Kidney capillary endothelial cell (primary cell): ENCODE measurements around the gene GK2.

Experiments used
- DNase-seq: peaks from one replicate; pipeline ENCODE4 v3.0.0-alpha.2; 2018; ENCODE audit warnings: low spot score

GK2 gene

DNA sequence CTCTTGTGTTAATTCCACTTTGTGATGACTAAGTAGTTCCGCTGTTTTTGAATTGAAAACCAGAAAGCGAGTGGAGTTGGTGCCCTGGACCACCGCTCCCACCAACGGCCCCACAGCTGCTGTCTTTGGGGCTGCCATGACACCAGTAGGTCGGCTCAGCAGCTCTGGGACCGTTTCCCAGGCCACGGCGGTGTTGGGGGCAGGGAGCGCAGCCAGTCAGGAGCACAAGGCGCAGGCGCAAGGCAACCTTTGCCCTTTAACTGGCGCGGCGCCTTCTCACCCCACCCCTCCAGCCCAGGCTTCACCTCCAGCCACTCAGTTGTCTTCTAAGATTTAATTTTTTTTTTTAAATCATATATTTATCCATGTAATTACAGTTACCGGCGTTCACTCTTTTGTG is at the start of gene GK2:
TSS of gene GK2 (minus strand) at position 166 of the 400 bp plus-strand sequence. CDS start at position 138, 28 bp downstream.
- DNase-seq = no peak

DNA sequence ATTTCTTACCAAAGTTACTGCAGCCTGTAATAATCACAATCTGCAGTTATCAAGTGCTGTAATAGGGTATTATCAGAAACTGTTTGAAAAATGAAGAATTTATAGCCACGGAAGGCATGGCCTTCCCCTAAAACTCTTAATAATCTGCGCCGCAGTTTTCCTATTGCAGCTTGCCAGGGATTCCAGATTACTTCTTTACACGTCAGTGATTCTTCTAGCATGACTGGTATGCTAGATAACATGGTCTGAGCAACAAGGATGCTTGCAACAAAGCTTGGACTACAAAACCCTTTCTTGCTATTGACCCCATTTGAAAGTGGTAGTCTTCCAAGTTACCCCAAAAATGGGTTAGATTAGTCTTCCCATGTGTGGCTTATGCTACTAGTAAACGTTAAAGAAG is 47.2 kb upstream of the GK2 start:
- DNase-seq = no peak

DNA sequence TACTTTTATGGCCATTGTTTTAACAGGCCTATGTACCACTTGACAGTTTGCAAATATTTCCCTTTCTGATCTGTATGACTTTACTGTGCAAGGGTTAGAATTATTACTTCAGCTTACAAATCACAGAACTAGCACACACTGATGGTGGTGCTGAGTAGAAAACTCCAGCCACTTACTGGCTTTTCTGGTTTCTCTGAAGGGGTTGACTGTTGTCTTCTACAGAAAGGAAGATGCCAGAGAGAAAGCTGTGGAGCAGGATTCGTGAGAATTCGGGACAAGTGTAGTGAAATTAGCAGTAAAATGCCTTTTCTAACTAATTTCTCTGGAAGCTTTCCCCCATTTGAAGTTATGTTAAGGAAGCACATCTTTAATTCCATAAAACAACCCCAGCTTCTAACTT is 46.6 kb upstream of the GK2 start:
- no peak for DNase-seq

DNA sequence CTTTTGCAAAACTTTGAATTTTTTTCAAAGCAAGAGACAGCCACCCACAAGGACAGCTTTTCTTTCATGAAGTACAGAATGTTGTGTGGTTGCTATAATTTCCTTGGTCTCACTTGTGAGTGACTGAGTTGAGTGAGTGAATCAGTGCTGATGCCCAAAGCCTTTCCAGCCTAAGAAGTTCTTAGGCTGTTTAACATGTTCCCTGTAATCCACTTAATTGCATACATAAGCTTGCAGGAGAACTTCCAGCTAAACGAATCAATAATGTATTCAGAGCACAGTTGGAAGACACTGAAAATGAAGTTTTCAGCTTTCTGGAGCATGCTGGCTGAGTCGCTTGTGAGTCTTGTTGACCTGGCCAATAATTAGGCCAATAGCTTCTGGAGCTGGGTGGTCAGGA is 42.0 kb upstream of the GK2 start:
- no peak for DNase-seq

DNA sequence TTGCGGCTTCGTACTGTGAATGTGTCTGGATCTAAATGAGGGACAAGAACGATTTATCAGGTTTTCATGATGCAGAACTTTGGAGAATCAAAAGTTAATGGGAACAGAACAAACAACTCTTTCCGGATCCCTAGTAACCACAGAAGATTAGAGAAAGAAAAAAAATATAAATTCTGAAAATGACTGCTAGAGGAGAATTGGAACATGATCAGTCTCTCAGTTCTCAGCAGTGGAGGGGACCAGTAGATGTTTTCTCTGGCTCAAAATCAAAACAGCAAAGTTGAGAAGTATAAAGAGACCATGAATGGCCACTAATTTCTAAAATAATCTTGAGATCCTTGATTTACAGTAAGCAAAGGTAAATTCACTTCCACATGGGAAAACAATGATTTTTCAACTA is 38.1 kb upstream of the GK2 start:
- DNase-seq = no peak

DNA sequence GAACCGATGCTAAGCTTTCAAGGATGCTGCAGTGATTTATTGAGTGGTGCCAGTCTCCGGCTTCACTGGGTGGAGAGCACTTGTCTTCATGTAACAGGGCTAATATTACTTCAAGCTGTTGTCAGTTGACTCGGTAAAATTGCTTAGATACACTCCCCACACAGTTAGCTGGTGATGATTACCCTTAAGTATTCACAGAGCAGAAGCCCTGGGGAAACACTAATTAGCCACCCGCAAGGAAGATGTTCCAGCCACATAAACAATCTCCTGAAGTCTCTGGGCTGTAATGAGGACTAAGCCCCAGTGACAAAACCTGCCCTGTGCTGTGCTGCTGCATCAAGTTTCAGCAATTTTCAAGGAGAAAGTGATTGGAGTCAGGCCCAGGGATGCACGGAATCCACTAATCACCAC is 37.3 kb upstream of the GK2 start:
- no peak for DNase-seq

DNA sequence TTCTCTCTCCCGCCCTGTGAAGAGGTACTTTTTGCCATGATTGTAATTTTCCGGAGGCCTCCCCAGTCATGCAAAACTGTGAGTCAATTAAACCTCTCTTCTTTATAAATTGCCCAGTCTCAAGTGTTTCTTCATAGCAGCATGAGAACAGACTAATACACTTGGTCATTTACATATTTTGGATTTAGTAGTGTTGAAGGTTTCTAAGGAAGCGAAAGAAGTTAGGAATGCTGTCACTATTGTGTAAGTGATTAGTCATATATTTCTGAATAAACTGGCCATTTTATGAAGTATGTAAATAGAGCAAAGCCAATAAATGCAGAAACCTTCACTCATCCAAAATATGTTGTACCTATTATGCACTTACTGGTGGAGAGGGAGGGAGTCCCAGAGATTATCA is 34.4 kb upstream of the GK2 start:
- DNase-seq = no peak

DNA sequence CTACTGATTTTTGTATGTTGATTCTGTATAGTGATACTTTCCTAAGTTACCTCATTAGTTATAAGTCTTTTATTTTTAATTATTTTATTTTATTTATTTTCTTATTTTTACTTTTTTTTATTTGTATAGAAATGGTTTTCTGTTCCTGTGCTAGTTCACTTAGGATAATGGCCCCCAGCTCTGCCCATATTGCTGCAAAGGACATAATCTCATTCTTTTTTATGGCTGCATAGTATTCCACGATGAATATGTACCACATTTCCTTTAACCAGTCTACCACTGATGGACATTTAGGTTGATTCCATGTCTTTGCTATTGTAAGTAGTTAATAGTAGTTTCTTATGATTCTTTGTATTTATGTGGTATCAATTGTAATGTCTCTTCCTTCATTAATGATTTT is 31.5 kb upstream of the GK2 start:
- DNase-seq = no peak

DNA sequence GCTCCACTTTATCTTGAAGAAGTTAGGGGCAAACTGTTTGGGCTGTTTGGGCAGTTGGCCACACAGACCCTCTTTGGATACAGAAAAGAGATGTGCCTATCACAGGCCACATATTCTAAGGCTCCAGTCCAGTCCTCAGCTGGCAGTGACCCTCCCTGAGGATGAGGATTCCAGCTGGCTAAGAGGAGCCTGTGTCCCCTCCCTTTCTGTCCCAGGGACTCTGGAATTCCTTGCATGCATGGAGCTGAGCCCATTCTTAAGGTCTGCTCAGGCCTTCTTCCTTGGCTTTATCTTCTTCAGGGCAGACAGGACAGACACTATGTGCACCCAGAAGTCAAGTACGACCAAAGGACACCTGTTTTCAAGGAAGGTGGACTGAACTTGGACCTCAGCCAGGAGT is 23.8 kb upstream of the GK2 start:
- no peak for DNase-seq

DNA sequence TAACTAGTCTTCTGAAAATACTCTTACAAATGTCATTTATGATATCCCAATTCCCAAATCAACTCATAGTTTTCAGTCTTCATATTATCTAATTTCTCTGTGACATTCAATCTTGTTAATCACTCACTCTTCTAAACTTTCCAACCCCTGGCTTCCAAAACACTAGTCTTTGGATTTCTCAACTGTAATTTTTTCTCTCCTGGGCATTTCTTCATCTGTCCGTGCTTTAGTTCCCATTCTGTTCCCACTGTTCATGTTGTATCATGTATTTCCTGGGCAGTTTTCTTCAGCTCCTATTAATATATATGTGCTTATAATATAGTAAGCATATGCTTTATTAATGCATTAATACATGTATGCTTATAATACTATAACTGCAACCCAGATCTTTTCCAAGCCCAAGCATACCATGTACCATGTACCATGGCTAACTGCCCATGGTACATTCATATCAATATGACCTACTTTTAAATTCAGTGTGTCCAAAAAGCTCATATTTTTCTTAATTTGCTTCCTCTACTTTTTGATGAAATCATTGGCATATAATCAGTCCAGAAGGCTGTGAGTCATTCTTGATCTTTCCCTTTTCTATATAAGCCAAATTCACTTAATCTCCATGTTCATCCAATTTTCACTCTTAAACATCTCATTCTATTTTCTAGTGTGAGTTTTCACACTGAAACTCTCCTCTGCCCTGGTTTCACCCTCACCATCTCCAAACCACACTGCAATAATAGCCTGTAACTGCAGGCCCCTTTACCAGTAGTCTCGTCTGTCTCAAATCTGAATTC is 21.3 kb upstream of the GK2 start:
- DNase-seq = no peak

DNA sequence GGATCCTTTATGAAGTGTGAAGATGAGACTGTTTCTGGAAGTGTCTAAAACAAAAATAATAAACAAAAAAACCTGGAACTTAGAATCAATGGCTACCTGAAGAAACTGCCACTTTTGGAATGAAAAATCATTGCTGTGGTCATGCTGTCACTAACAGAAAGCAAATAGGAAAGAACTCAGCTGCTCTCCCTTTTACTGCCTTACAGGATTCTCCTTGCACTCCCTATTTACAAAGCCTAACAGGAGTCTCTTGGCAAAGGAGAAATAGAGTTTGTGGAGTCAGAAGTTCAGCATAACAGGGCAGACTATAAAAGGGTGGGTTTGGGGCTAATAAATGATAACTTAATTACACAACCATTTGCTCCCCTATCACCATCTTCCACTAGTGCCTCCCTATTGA is 19.0 kb upstream of the GK2 start:
- no peak for DNase-seq

DNA sequence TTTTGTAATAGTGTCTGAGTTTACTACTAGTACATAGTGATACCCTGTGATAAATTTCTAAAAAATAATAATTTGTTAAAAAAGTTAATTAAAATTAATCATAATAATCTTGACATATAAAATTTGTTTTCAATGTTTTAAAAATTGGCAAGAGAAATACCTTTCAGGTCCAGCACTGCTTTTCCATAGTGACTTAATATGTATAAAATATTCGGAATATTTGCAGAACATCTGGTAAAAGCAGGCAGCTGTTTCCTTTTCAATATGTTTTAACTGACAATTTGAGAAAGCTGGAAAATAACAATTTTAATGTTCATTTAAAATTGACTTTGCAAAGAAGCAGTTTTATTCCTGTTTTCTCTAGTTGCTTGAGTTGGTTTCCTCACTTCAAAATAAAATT is 17.6 kb upstream of the GK2 start:
- no peak for DNase-seq

DNA sequence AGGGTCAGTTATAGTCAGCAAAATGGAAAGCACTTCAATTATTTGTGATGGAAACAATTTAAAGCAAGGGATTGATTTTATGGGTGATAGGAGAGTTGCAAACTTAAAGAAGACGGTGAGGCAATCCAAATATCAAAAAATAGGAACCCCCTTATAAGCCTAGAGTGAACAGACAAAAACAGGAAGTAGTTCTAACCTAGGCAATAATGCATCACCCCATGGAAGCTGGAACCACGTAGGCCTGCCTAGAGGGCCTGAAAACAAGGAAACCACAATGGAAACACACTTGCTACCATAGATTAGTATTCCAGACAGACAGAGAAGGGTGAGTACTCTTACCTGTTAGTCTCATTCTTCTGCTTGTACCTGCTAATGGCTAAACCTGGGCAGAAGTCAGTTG is 13.5 kb upstream of the GK2 start:
- no peak for DNase-seq

DNA sequence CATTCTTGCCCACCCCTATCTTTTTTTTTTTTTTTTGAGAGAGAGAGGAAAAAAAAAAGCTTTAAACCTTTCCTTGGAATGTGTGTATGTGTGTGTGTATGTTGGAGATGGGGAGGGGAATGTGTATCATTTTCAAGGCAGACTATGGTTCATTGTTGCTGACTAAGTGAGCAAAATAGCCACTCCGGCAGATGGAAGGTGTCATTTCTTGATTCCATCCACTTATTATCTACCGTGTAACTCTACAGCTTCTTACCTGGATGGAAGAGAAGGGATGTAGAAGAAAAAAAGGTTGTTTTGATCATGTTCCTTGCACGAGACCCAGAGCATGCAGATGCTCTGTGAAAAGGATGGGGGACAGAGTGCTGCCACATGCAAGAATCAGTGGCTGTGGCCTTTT is 5.9 kb upstream of the GK2 start:
- no peak for DNase-seq

DNA sequence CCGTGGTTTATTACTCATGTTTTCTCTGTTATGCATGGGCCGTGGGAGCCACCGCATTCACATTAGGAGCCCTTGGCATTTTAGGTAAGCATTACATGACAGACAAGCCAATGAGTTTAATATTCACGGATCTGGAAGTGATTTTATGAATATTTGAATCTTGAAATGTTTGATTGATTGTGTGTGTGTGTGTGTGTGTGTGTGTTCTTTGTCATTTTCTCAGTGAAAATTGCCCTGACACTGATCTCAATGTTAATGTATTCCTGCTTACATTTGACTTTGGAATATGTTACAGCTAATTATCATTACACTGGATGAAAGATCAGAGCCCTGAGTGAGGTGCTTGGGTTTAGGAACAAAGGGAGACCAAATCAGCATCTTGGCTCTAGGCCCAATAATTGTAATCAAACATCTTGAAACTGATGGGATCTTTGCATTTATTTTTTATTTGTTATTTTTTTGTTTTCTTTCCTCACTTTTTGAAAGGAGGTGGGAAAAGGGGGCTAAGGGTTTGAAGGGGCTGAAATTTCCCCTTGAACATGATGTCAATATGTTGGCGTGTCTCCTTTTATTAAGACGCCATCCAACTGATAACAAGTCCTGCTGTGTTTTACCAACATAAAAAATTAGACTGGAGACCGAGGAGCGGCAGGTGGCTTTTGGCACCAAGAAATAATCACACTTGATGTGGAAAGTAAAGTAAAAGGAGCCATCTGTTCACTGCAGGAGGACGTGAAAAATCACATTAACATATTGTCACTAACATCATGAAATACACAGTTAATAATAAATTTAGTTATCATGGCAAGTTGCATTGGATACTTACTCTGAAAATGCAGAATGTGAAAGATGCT is 5.2 kb upstream of the GK2 start:
- DNase-seq = no peak

DNA sequence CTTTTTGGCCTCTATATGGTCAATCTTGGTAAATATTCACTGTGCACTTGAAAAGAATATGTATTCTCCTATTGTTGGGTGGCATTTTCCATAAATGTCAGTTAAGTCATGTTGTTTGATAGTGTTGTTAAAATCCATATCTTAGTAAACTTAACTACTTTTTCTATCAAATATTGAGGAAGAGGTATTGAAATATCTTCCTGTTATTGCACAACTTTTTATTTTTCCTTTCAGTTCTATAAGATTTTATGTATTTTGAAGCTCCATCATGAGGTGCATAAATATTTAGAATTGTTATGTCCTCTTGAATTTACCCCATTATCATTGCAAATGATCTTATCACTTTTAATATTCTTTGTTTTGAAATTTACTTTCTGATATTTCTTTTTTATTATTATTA is 3.4 kb downstream of the GK2 start:
- DNase-seq = no peak

DNA sequence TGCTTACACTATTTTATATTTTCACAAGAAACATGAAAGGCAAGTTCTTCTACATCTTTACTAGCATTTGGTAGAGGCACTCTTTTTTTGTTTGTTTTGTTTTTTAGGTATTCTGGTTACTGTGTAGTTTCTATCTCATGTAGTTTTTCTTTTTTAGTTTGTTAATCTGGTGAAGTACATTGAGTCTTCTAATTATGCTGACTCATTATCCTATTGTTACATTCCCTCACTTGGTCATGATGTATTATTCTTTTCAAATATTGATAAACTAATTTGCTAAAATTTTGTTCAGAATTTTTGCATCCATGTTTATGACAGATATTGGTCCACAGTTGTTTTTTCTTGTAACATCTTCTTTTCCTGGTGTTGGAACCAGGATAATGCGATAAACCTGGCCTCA is 4.7 kb downstream of the GK2 start:
- DNase-seq = no peak

DNA sequence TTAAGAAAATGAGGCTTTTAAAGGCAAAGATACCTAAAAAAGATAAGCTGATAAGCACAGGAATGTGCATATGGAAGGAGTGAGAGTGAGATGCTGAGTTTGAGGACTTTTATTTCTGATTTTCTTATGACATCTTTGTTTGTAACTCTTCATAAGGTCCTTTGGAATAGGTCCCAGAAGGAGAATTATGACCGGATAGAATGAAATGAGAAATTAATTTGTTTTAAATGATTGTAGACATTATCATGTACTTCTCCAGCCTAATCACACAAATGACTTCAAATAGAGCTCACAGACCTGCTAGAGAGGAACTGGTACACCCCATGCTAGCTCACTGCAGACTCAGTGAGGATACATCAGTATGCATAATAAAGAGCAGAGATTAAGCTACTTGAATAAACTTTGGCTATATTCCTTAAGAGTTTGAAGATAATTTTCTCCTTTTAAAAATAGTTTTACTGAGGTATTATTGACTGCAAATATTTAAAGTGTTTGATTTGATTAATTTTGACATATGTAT is 5.6 kb downstream of the GK2 start:
- no peak for DNase-seq

DNA sequence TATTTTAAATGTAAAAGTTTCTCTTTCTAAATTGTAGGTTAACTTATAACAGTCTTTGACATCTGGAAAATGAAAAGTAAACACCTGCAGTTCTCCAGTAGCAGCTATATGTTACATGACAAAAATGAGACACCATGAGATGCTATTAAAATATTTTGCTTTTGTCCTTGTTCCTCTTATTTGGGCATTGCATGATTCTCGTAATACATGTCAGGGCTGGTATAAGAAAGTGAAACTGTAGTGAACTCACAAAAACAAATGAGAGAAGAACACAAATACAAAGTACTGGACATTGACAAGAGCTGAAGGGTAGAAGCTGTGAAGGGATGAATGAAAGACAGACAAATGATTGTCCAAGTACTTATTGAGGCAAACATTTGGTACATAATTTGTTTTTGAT is 9.0 kb downstream of the GK2 start:
- DNase-seq = no peak

DNA sequence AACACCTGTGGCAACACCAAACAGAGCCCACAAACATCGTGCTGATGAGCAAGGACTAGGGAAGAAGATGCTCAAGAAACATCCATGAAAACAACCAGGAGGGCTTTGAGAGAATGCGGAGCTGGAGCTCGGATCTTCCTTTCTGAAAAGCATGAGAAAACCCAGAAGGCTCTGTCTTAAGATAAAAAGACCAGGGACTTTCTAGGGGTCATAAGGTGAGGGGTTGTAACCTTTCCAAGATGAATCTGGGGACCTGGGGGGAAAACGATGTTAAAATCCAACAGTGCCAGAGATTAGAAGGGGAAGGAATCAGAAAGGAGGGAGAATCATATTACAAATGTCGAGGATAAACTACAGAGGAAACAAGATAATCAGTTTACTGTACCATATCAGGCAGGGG is 10.1 kb downstream of the GK2 start:
- DNase-seq = no peak

DNA sequence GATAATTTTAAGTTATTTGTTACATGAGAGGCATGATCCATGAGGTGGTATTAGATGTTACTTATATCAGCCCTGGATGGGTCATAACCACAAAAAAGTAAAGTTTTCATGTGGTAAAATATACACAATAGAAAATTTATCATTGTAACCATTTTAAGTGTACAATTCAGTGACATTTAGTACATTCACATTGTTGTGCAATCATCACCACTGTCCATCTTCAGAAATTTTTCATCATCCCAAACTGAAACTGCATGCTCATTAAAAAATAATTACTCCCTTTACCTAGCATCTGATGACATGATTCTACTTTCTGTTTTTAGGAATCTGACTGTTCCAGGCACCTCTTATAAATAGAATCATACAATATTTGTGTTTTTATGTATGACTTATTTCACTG is 11.2 kb downstream of the GK2 start:
- DNase-seq = no peak

DNA sequence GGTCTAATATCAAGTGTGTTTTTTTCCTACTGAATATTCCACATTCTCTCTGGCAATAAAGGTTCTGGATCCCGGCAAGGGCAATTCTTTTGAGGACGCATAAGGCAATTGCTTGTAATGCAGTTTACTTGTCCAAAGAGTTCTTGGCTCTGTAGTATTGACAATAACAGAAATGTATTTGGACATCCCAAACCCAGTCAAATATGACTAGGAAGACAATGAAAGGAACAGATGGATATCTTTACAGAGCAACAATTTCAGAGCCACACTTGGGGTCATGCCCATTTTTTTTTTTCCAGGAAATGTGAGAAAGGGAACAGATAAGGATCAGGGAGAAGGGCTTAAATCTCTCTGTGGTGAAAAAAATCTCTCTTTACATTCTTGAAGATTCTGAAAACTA is 12.2 kb downstream of the GK2 start:
- no peak for DNase-seq

DNA sequence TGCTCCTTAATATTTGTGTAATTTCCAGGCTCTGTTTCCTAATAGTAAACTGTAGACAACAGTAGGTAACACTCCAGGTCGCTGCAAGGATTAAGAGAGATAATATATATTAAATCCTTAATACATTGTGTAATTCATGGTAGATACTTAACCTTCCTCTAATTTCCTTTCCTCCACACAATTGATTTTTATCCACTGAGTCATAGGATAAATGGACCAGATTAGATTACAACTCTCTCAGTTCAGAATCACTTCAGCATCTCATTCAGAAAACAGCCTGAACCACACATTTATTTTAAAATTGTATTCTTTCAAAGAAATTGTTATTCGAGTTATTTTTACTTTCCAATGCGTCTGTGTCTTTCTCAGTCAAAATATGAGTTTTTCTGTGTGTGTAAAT is 17.1 kb downstream of the GK2 start:
- DNase-seq = no peak
